Gastroesophageal sphincter (tissue), 4 donors: ENCODE data around the gene ARHGAP44. TPM values are rescaled to one million over a fixed set of nuclear protein-coding genes. Genes with fewer than 3 reads are reported as not detected.

ENCODE experiments used
- ATAC-seq: fragments of 150-250 bp; one replicate; pipeline ENCODE4 v1.9.1; 2016; ENCODE audit warnings: mild to moderate bottlenecking, moderate library complexity
- H3K27ac ChIP-seq, 4 donors: fragments of 200-600 bp; sonication (generic) in 3 of 4; 1 replicate in 3 of 4; 2 replicates in 1 of 4; pipeline ENCODE4 v1.5.1; 2016 to 2019
- H3K27me3 ChIP-seq: fragments of 200-600 bp; sonication (generic); one replicate; pipeline ENCODE4 v1.5.1; 2019
- H3K36me3 ChIP-seq, 2 donors: fragments of 200-600 bp; sonication (generic); one replicate each; pipeline ENCODE4 v1.5.1; 2019; ENCODE audit warnings: control low read depth in 1 of 2
- H3K4me1 ChIP-seq, 3 donors: fragments of 200-600 bp; sonication (generic); 1 replicate in 2 of 3; 2 replicates in 1 of 3; pipeline ENCODE4 v1.5.1; 2016 to 2019; ENCODE audit warnings: control low read depth in 2 of 3
- H3K4me3 ChIP-seq, 2 donors: fragments of 200-600 bp; sonication (generic); one replicate each; pipeline ENCODE4 v1.5.1; 2019; ENCODE audit warnings: mild to moderate bottlenecking in 1 of 2, moderate library complexity in 1 of 2
- H3K9me3 ChIP-seq, 3 donors: fragments of 200-600 bp; sonication (generic); one replicate each; pipeline ENCODE4 v1.5.1; 2017 to 2019; ENCODE audit warnings: control low read depth in 2 of 3
- CTCF ChIP-seq, 4 experiments: fragments of 200-600 bp in 2 of 4; fragments of 450-650 bp in 2 of 4; sonication (generic) in 1 of 4; IDR thresholded peaks; one replicate each; pipeline ENCODE4 v1.5.1; 2017 to 2019; ENCODE audit warnings: antibody characterized with exemption in 4 of 4, mild to moderate bottlenecking in 2 of 4, moderate library complexity in 2 of 4
- EP300 ChIP-seq: sonication (generic); formaldehyde crosslinking; IDR thresholded peaks from one replicate; pipeline ENCODE4 v1.6.1; 2017; ENCODE audit warnings: antibody characterized with exemption, mild to moderate bottlenecking
- POLR2A ChIP-seq, 2 donors: fragments of 450-650 bp; IDR thresholded peaks; one replicate each; pipeline ENCODE4 v1.6.1; 2017; ENCODE audit warnings: antibody characterized with exemption in 2 of 2, mild to moderate bottlenecking in 2 of 2, moderate library complexity in 1 of 2
- POLR2AphosphoS5 ChIP-seq: sonication (generic); formaldehyde crosslinking; IDR thresholded peaks from one replicate; pipeline ENCODE4 v1.6.1; 2017; ENCODE audit warnings: antibody characterized with exemption
- whole genome bisulfite sequencing, 2 donors: methylation state at CpG; one replicate each; pipeline ENCODE4 v1.1.5; 2018; ENCODE audit warnings: low coverage in 1 of 2; 5-methylcytosine and 5-hydroxymethylcytosine counted together
- total RNA-seq, 4 donors: library from RNA; depleted of rRNA; stranded (reverse); fragments of >200 nt; gene quantifications; one replicate each; pipeline ENCODE4 v1.1.0, GENCODE V29; 2016

Gene ARHGAP44
- total RNA-seq, 4 donors from 2014 or later: 4.7 to 12.5 (median 6.5) TPM

DNA sequence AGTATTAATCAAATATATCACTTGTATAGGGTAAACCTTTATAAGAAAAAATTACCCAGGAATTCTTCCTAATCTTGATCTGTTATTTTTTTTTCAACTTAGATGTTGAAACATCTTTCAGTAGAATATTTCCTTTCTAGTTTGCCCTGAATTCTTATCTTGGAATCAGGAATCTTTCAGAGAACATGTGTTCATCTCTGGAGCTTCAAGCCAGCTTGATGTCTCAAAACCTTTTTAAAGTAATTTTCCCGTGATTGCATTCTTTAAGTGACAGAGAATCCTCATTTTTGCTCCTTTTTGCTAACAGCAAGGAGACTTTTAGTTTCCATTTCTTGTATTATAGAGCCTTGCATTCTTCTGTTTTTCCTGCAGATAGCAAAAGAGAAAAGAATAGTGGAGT, 137.7 kb downstream of the ARHGAP44 start:
- Histone ChIP-seq H3K9me3 (no peaks in the 10 kb centered on the region), H3K4me1 (peaks cover 0 to 5% (median 3%) of the 10 kb centered on the region in 3 donors), H3K27ac (no peak overlapping the region), H3K4me3 (no peak overlapping the region), H3K27me3 (no peaks in the 10 kb centered on the region), H3K36me3 (no peaks in the 10 kb centered on the region)
- no peak for TF ChIP-seq POLR2A (IDR thresholded peaks at IDR 0.05)
- no peak for TF ChIP-seq CTCF (IDR thresholded peaks at IDR 0.05)
- no peak for TF ChIP-seq POLR2AphosphoS5
- TF ChIP-seq EP300: no peak
- no peak for ATAC-seq
- WGBS, 2 donors: 64 to 68% methylated on average over 1 of the region's 1 CpG

- TF ChIP-seq EP300 (no peak), CTCF (IDR thresholded peaks at IDR 0.05) (no peak), POLR2AphosphoS5 (no peak), POLR2A (IDR thresholded peaks at IDR 0.05) (no peak)
- no peaks in the 10 kb centered on the region for H3K27me3 ChIP-seq
- H3K9me3 ChIP-seq: no peaks in the 10 kb centered on the region
- no peaks in the 10 kb centered on the region for H3K36me3 ChIP-seq
- peaks cover 0 to 5% (median 3%) of the 10 kb centered on the region in 3 donors for H3K4me1 ChIP-seq
- peak; percentile 34 for ATAC-seq
- 44 to 45% methylated on average over 4 to 5 of the region's 5 CpGs for WGBS, 2 donors
- H3K4me3 ChIP-seq: no peak overlapping the region
- peak overlapping the region in 1 of 4 donors; percentile 14 for H3K27ac ChIP-seq
These were observed 138.5 kb downstream of the ARHGAP44 start for GRCh38 chr17:12927541-12928425.

DNA sequence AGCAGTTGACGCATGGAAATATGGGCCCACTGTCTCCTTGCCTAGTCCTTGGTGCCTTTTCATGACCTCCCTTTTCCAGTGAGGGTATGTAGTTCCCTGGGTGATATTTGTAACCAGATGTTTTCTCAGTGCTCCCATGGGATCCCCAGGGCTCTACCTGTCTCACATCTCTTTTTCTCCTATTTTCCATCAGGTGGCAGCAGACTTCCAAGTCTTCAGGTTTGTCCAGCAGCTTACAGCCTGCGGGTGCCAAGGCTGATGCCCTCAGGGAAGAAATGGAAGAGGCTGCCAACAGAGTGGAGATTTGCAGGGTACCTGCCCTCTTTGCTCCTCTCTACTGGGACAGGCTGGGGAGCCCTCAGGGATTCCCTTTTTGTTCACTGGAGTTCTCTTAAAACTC, 139.4 kb downstream of the ARHGAP44 start:
- no peak for ATAC-seq
- Histone ChIP-seq H3K27ac (no peak overlapping the region), H3K4me1 (peaks cover 0 to 5% (median 3%) of the 10 kb centered on the region in 3 donors), H3K4me3 (no peak overlapping the region), H3K27me3 (no peaks in the 10 kb centered on the region), H3K36me3 (no peaks in the 10 kb centered on the region), H3K9me3 (no peaks in the 10 kb centered on the region)
- TF ChIP-seq POLR2A (IDR thresholded peaks at IDR 0.05): no peak
- no peak for TF ChIP-seq POLR2AphosphoS5
- no peak for TF ChIP-seq EP300
- no peak for TF ChIP-seq CTCF (IDR thresholded peaks at IDR 0.05)
- 78% methylated on average over 1 of the region's 2 CpGs; no CpG with 5 or more reads in 1 of the 2 donors for WGBS, 2 donors

GRCh38 chr17:12936501-12936900, 147.2 kb downstream of the ARHGAP44 start:
- TF ChIP-seq POLR2A (IDR thresholded peaks at IDR 0.05) (no peak), CTCF (IDR thresholded peaks at IDR 0.05) (no peak), POLR2AphosphoS5 (no peak), EP300 (no peak)
- 30 to 51% methylated on average over 2 to 3 of the region's 3 CpGs for WGBS, 2 donors
- no peak overlapping the region for H3K27ac ChIP-seq
- no peaks in the 10 kb centered on the region for H3K9me3 ChIP-seq
- no peak overlapping the region for H3K4me3 ChIP-seq
- no peaks in the 10 kb centered on the region for H3K4me1 ChIP-seq
- no peaks in the 10 kb centered on the region for H3K27me3 ChIP-seq
- H3K36me3 ChIP-seq: no peaks in the 10 kb centered on the region
- ATAC-seq: no peak

- no peaks in the 10 kb centered on the region for H3K27me3 ChIP-seq
- H3K4me3 ChIP-seq: no peak overlapping the region
- TF ChIP-seq POLR2AphosphoS5 (no peak), CTCF (IDR thresholded peaks at IDR 0.05) (no peak), POLR2A (IDR thresholded peaks at IDR 0.05) (no peak), EP300 (no peak)
- peaks cover 0 to 15% of the 10 kb centered on the region in 2 donors for H3K36me3 ChIP-seq
- no peak overlapping the region for H3K27ac ChIP-seq
- H3K9me3 ChIP-seq: no peaks in the 10 kb centered on the region
- 75 to 83% methylated on average over 2 of the region's 2 CpGs for WGBS, 2 donors
- no peaks in the 10 kb centered on the region for H3K4me1 ChIP-seq
- ATAC-seq: no peak
These were observed 151.4 kb downstream of the ARHGAP44 start for GRCh38 chr17:12940699-12941098.
